ENCODE results near the gene RPL11.

- no peak for TF ChIP-seq CTCF (IDR thresholded peaks at IDR 0.05 in 4 of 5, conservative IDR thresholded peaks at IDR 0.05 in 1 of 5)
- TF ChIP-seq POLR2A (IDR thresholded peaks at IDR 0.05) = no peak
Observed at GRCh38 chr1:23701996-23702395, 10.4 kb downstream of the RPL11 start.

Data from gastrocnemius medialis (tissue), 4 donors.